IPS DF 6.9 (cell line): Measurements from ENCODE around the gene SNX1.
A peak's percentile ranks its signal among the peaks of the same experiment; 100 is the strongest.

Experiments used
- DNase-seq: peaks from one replicate; pipeline ENCODE4 v3.0.0-alpha.2; 2013; ENCODE audit warnings: low read depth, low spot score
- H3K27ac ChIP-seq: one replicate; pipeline ENCODE4 v1.5.1; 2013; ENCODE audit warnings: low read length, control low read depth
- H3K27me3 ChIP-seq: 2 replicates; pipeline ENCODE4 v1.6.1; 2013; ENCODE audit warnings: mild to moderate bottlenecking, low read length; ENCODE audit not compliant: control insufficient read depth, insufficient read depth
- H3K36me3 ChIP-seq: 2 replicates; pipeline ENCODE4 v1.6.1; 2013; ENCODE audit warnings: low read length; ENCODE audit not compliant: control insufficient read depth, insufficient read depth
- H3K4me1 ChIP-seq: 2 replicates; pipeline ENCODE4 v1.6.1; 2013; ENCODE audit warnings: low read length; ENCODE audit not compliant: control insufficient read depth, insufficient read depth
- H3K4me3 ChIP-seq: 2 replicates; pipeline ENCODE4 v1.5.1; 2013; ENCODE audit warnings: mild to moderate bottlenecking, low read length
- H3K9me3 ChIP-seq: 2 replicates; pipeline ENCODE4 v1.6.1; 2013; ENCODE audit warnings: low read length, inconsistent platforms; ENCODE audit not compliant: control insufficient read depth, insufficient read depth
- WGBS: extraction: QIAGEN DNeasy Blood & Tissue Kit; methylation state at CpG from one replicate; pipeline ENCODE4 v1.1.7; 2013; ENCODE audit warnings: mixed read lengths, missing lambda C conversion rate; ENCODE audit not compliant: insufficient read length, insufficient coverage; 5-methylcytosine and 5-hydroxymethylcytosine counted together

SNX1 gene

GRCh38 chr15:64155802-64156651 lies 60.2 kb downstream of the SNX1 start:
- WGBS = no CpG with 5 or more reads among the region's 15 CpGs

DNA sequence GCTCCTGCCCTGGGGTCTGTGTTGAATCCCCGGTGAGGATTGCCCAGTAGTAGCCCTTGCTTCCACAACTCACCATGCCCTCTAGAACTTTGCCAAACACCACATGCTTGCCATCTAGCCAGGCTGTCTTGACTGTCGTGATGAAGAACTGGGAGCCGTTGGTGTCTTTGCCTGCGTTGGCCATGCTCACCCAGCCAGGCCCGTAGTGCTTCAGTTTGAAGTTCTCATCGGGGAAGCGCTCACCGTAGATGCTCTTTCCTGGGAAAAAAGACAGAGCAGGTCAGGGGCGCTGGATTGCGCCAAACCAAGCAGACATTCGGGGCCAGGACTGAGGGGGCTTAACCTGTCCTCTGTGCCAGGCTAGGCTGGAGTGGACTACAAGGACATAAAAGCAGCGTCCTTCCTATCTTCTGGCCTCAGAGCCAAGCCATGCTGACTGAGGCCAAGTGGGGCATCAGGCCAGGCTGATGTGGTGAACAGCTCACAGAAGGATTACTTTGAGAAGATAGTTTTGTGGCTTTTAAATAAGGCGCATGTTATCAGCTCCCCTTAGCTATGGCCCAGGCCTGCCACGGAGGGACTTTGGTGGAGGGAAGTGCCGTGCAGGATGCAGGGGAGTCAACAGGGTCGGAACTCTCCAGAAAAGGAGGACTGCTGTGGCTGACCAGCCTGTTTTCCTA lies 61.0 kb downstream of the SNX1 start:
- no CpG with 5 or more reads among the region's 16 CpGs for WGBS
- Histone ChIP-seq H3K27me3 (peaks cover 6% of the 10 kb centered on the region), H3K36me3 (peaks cover 53% of the 10 kb centered on the region), H3K4me1 (peaks cover 2% of the 10 kb centered on the region), H3K9me3 (no peaks in the 10 kb centered on the region), H3K4me3 (no peak overlapping the region), H3K27ac (no peak overlapping the region)
- no peak for DNase-seq

More at GRCh38 chr15:64155802-64156651, 60.2 kb downstream of the SNX1 start:
- no peak overlapping the region for H3K27ac ChIP-seq
- H3K9me3 ChIP-seq = no peaks in the 10 kb centered on the region
- H3K4me1 ChIP-seq = peaks cover 2% of the 10 kb centered on the region
- H3K27me3 ChIP-seq = peaks cover 6% of the 10 kb centered on the region
- H3K36me3 ChIP-seq = peaks cover 52% of the 10 kb centered on the region
- no peak for DNase-seq
- H3K4me3 ChIP-seq = no peak overlapping the region

GRCh38 chr15:64157599-64158125 lies 61.9 kb downstream of the SNX1 start:
- Histone ChIP-seq H3K27me3 (peaks cover 2% of the 10 kb centered on the region; the same call in 1 of the 2 replicates), H3K36me3 (peaks cover 54% of the 10 kb centered on the region), H3K27ac (no peak overlapping the region), H3K4me3 (no peak overlapping the region), H3K9me3 (no peaks in the 10 kb centered on the region), H3K4me1 (peaks cover 2% of the 10 kb centered on the region)
- no CpG with 5 or more reads among the region's 1 CpG for WGBS
- DNase-seq = no peak

DNA sequence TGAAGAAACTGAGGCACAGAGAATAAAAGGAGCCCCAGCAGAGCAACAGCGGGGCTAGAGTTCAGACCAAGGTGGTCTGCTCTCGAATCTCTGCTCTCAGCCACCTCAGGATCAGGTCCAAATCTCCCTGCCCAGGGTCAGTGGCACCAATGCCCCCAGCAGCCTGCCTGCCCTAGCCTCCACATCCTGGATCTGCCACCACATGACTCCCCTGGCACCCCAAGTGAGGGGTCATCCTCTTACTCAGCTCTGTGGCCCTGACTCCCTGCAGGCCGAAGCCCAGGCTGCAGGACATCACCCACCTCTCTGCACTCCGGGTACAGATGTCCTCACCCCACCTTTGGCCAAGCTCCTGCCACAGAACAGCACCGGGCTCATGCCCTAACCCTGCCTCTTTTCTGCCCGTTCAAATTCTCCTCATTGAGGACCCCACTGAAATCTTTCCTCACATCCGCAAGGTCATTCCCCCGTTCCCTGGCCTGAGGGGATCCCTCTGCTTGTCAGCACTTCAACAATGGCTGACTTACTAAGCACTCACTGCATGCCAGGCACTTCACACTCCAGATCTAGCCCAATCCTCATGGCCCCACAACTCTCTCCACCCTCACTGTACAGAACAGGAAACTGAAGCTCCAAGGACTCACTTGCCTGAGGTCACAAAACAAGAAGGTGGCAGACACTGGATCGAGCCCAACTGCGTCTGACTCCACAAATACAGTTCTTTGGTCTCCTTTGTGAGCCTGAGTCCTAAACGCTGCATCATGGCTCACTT lies 62.8 kb downstream of the SNX1 start:
- no peak for DNase-seq
- Histone ChIP-seq H3K27me3 (no peaks in the 10 kb centered on the region), H3K36me3 (peaks cover 54% of the 10 kb centered on the region), H3K27ac (no peak overlapping the region), H3K9me3 (no peaks in the 10 kb centered on the region), H3K4me1 (no peaks in the 10 kb centered on the region), H3K4me3 (no peak overlapping the region)
- WGBS = no CpG with 5 or more reads among the region's 11 CpGs

DNA sequence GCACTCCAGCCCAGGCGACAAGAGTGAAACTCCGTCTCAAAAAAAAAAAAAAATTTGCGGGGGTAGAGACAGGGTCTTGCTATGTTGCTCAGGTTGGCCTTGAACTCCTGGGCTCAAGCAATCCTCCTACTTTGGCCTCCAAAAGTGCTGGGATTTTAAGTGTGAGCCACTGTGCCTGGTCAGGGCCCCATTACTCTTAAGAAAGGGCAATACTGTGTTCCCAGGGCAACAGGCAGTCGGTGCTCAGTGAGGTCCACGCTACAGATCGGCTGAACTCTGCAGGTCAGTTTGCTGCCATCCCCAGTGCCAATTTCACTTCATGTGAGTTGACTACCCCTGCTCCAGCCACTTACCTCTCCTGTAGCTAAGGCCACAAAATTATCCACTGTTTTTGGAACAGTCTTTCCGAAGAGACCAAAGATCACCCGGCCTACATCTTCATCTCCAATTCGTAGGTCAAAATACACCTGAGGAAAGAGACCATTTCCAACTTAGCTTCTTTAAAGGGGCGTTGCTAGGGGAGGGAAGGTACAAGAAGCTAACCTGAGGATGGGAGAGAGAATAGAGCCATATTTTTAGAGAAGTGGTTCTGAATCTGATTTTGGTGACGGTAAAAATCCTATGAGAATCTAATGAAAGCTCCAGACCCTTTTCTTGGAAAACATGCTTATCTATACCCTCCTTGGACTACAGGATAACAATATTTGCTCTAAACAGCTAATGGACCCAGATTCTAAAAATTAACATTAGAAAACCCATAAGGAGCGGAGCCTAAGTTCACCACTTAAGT lies 66.1 kb downstream of the SNX1 start:
- peaks cover 34% of the 10 kb centered on the region for H3K36me3 ChIP-seq
- H3K27ac ChIP-seq = no peak overlapping the region
- WGBS = no CpG with 5 or more reads among the region's 12 CpGs
- peak overlapping the region; percentile 75; the same call in 1 of the 2 replicates for H3K4me3 ChIP-seq
- no peaks in the 10 kb centered on the region for H3K4me1 ChIP-seq
- H3K27me3 ChIP-seq = no peaks in the 10 kb centered on the region
- H3K9me3 ChIP-seq = no peaks in the 10 kb centered on the region
- DNase-seq = no peak

GRCh38 chr15:64162478-64162868 lies 66.7 kb downstream of the SNX1 start:
- Histone ChIP-seq H3K9me3 (no peaks in the 10 kb centered on the region), H3K4me3 (peak overlapping the region; percentile 75), H3K4me1 (no peaks in the 10 kb centered on the region), H3K27ac (no peak overlapping the region), H3K36me3 (peaks cover 28% of the 10 kb centered on the region), H3K27me3 (no peaks in the 10 kb centered on the region)
- WGBS = no CpG with 5 or more reads among the region's 21 CpGs
- no peak for DNase-seq

DNA sequence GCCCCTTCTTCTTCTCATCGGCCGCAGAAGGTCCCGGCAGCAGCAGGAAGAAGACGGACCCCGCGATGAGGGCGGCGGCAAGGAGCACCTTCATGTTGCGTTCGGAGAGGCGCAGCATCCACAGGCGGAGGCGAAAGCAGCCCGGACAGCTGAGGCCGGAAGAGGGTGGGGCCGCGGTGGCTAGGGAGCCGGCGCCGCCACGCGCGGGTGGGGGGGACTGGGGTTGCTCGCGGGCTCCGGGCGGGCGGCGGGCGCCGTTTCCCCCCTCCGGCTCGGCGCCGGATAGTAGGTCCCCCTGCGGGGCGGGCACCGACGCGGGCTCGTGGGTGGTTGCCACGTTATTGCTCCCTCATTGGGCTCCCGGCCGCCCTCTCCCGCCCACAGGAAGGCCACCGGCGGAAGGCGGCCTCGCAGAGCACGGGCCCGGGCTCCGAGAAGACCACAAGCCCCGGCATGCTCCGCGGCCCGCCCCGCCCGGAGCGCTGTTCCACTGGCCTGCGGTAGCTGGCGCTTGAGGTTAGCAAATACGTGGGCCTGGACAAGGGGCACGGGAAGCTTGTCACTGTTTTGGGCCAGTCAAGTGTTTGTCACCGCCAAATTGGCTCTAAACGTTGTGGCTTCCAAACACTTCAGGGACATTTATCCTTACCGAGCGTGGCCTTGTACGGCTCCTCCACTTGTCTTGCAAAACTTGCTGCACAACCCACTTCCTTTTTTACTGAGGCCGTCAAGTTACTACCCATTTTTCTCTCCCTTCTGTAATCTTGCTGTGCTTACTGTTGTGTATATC lies 67.3 kb downstream of the SNX1 start, which contains the start of gene PPIB:
PPIB (minus strand) TSS at position 154 of the 790 bp plus-strand sequence; CDS start at position 118, 36 bp downstream.
- Histone ChIP-seq H3K4me1 (no peaks in the 10 kb centered on the region), H3K27me3 (no peaks in the 10 kb centered on the region), H3K4me3 (peak within 1 kb of the TSS; percentile 75), H3K9me3 (no peaks in the 10 kb centered on the region), H3K27ac (no peak within 1 kb of the TSS), H3K36me3 (peaks cover 22% of the 10 kb centered on the region)
- WGBS = no CpG with 5 or more reads among the region's 69 CpGs
- peak; percentile 80 for DNase-seq

- H3K4me3 ChIP-seq = no peak overlapping the region
- H3K36me3 ChIP-seq = peaks cover 15% of the 10 kb centered on the region
- H3K27me3 ChIP-seq = no peaks in the 10 kb centered on the region
- no peak for DNase-seq
- 100% methylated on average over 4 of the region's 14 CpGs for WGBS
- 0 out of 2 replicates have a peak, but pooled peaks cover 1% of the 10 kb centered on the region for H3K4me1 ChIP-seq
- no peaks in the 10 kb centered on the region for H3K9me3 ChIP-seq
- no peak overlapping the region for H3K27ac ChIP-seq
These were observed 68.0 kb downstream of the SNX1 start for GRCh38 chr15:64163659-64164362.

DNA sequence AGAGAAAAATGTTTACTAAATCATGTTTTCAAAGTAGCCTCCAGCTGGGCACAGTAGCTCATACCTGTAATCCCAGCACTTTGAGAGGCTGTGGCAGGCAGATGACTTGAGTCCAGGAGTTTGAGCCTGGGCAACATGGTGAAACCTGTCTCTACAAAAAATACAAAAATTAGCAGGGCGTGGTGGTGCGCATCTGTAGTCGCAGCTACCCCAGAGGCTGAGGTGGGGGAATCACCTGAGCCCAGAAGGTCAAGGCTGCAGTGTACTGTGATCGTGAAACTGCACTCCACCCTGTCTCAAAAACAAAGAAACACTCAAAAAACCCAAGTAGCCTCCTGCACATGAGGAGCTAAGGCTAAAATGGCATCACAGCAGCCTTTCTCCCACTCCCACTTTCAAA lies 68.7 kb downstream of the SNX1 start:
- Histone ChIP-seq H3K27me3 (no peaks in the 10 kb centered on the region), H3K9me3 (no peaks in the 10 kb centered on the region), H3K36me3 (peaks cover 11% of the 10 kb centered on the region; the same call in 1 of the 2 replicates), H3K4me1 (0 out of 2 replicates have a peak, but pooled peaks cover 1% of the 10 kb centered on the region), H3K4me3 (no peak overlapping the region), H3K27ac (no peak overlapping the region)
- no peak for DNase-seq
- WGBS = no CpG with 5 or more reads among the region's 4 CpGs
